ENCODE data around the gene NSF. TPM values are rescaled to one million over a fixed set of nuclear protein-coding genes. Genes with fewer than 3 reads are reported as not detected.

The NSF gene
- total RNA-seq, 2 donors from 2014 or later = 29.7 to 41.0 TPM

DNA sequence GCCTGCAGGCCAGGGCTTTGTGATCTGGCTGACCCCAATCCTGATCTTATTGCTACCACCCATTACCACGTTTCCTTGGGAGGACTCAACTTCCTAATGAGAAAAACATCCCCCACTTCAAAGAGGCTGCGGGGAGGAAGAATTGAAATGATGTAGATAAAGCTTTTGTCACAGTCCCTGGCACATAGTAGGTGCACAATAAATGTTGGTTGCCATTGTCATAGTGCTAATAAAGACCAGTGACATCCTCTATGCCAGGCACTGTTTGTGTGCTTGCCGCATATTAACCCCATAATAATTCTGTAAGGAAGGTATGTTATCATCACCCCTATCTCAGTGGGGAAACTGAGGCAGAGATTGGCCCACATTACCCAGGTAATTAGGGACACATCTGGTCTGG lies 205.6 kb downstream of the NSF start:
- Histone ChIP-seq H3K36me3 (ENCODE audit: control insufficient read depth, insufficient read depth, low read length) (no peaks in the 10 kb centered on the region), H3K9ac (ENCODE audit: extremely low read depth, low read length, poor library complexity, severe bottlenecking) (no peak overlapping the region), H3K27me3 (ENCODE audit: control insufficient read depth, insufficient read depth, low read length, poor library complexity, severe bottlenecking) (no peaks in the 10 kb centered on the region), H3K4me3 (ENCODE audit: low read length) (no peak overlapping the region), H3K4me1 (ENCODE audit: control insufficient read depth, insufficient read depth, low read length) (no peaks in the 10 kb centered on the region), H3K27ac (ENCODE audit: low read depth, low read length) (no peak overlapping the region), H3K9me3 (ENCODE audit: control insufficient read depth, low read length) (no peaks in the 10 kb centered on the region)
- Mint-ChIP-seq H3K27me3 (ENCODE audit: insufficient read depth) (peaks cover 2% of the 10 kb centered on the region), H3K36me3 (ENCODE audit: low read depth) (peaks cover 14% of the 10 kb centered on the region), H3K4me1 (peaks cover 22% of the 10 kb centered on the region), H3K4me3 (no peak overlapping the region), H3K27ac (no peak overlapping the region), H3K9me3 (no peaks in the 10 kb centered on the region)
- TF ChIP-seq, protein P1, sequence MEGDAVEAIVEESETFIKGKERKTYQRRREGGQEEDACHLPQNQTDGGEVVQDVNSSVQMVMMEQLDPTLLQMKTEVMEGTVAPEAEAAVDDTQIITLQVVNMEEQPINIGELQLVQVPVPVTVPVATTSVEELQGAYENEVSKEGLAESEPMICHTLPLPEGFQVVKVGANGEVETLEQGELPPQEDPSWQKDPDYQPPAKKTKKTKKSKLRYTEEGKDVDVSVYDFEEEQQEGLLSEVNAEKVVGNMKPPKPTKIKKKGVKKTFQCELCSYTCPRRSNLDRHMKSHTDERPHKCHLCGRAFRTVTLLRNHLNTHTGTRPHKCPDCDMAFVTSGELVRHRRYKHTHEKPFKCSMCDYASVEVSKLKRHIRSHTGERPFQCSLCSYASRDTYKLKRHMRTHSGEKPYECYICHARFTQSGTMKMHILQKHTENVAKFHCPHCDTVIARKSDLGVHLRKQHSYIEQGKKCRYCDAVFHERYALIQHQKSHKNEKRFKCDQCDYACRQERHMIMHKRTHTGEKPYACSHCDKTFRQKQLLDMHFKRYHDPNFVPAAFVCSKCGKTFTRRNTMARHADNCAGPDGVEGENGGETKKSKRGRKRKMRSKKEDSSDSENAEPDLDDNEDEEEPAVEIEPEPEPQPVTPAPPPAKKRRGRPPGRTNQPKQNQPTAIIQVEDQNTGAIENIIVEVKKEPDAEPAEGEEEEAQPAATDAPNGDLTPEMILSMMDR (conservative IDR thresholded peaks at IDR 0.05) = no peak
- 94% methylated on average over 3 of the region's 3 CpGs; no CpG with 5 or more reads in 1 of the 2 experiments for WGBS, 2 experiments (ENCODE audit: insufficient coverage in 1 of 2, insufficient read length in 1 of 2)
- no peak for DNase-seq

DNA sequence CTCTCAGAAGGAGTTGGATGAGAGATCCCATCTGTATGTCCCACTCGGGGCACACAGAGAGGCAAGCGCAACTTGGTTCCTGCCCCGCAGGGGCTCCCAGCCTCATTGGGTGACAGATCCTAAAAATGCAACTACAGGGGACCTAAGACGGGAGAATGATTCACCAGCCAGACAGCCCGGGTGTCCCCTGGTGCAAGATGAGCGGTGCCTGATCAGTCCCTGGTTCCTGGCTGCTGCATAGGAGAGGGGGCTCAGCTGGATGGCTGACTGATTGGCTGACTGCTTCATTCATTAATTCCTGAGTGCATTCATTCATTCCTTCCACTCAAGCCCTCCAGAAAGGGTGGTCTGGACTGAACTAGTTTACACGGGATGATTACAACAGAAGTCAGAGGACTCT lies 206.1 kb downstream of the NSF start:
- TF ChIP-seq, protein P1 (conservative IDR thresholded peaks at IDR 0.05) = no peak
- peaks cover 20% of the 10 kb centered on the region for H3K4me1 Mint-ChIP-seq
- H3K27me3 Mint-ChIP-seq (ENCODE audit: insufficient read depth) = peaks cover 2% of the 10 kb centered on the region
- no peaks in the 10 kb centered on the region for H3K27me3 ChIP-seq (ENCODE audit: control insufficient read depth, insufficient read depth, low read length, poor library complexity, severe bottlenecking)
- DNase-seq = peak; percentile 52
- H3K4me1 ChIP-seq (ENCODE audit: control insufficient read depth, insufficient read depth, low read length) = no peaks in the 10 kb centered on the region
- no peak overlapping the region for H3K27ac ChIP-seq (ENCODE audit: low read depth, low read length)
- H3K27ac Mint-ChIP-seq = no peak overlapping the region
- H3K36me3 Mint-ChIP-seq (ENCODE audit: low read depth) = peaks cover 14% of the 10 kb centered on the region
- H3K4me3 ChIP-seq (ENCODE audit: low read length) = no peak overlapping the region
- no peaks in the 10 kb centered on the region for H3K9me3 ChIP-seq (ENCODE audit: control insufficient read depth, low read length)
- no peak overlapping the region for H3K4me3 Mint-ChIP-seq
- H3K9me3 Mint-ChIP-seq = no peaks in the 10 kb centered on the region
- H3K36me3 ChIP-seq (ENCODE audit: control insufficient read depth, insufficient read depth, low read length) = no peaks in the 10 kb centered on the region
- WGBS, 2 experiments (ENCODE audit: insufficient coverage in 1 of 2, insufficient read length in 1 of 2) = 95 to 99% methylated on average over 7 of the region's 7 CpGs
- H3K9ac ChIP-seq (ENCODE audit: extremely low read depth, low read length, poor library complexity, severe bottlenecking) = no peak overlapping the region

DNA sequence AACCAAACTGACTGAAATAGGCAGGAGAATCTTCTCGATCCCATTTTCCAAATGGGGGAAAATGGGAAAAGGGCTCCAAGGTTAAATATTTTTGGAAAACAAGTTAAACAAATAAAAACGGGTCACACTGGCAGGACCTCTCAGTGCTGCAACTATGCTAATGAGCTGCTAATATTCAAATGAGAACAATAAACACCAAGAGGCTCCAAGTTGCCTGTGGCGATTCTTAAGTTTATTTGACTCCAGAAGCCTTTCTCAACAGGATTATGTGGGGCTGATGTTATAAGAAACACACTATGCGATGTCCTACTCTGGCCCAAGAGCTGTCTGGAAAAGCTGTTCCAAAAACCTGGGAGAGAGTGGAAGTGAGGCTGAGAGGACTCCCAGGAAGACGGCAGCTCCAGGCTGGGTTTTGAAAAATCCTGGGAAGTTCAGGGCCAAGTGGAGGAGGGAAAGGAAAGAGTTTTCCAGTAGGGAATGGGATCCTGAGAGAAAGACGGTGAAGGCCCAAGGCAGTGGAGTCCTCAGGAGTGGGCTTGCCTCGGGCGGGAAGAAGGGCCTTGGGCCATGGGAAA lies 206.6 kb downstream of the NSF start:
- Histone ChIP-seq H3K27ac (ENCODE audit: low read depth, low read length) (no peak overlapping the region), H3K4me3 (ENCODE audit: low read length) (no peak overlapping the region), H3K27me3 (ENCODE audit: control insufficient read depth, insufficient read depth, low read length, poor library complexity, severe bottlenecking) (no peaks in the 10 kb centered on the region), H3K9me3 (ENCODE audit: control insufficient read depth, low read length) (no peaks in the 10 kb centered on the region), H3K4me1 (ENCODE audit: control insufficient read depth, insufficient read depth, low read length) (no peaks in the 10 kb centered on the region), H3K36me3 (ENCODE audit: control insufficient read depth, insufficient read depth, low read length) (no peaks in the 10 kb centered on the region), H3K9ac (ENCODE audit: extremely low read depth, low read length, poor library complexity, severe bottlenecking) (no peak overlapping the region)
- H3K27ac Mint-ChIP-seq = peak overlapping the region; percentile 44
- peaks cover 12% of the 10 kb centered on the region for H3K36me3 Mint-ChIP-seq (ENCODE audit: low read depth)
- DNase-seq = peak; percentile 50
- H3K9me3 Mint-ChIP-seq = no peaks in the 10 kb centered on the region
- H3K4me3 Mint-ChIP-seq = no peak overlapping the region
- TF ChIP-seq, protein P1 (conservative IDR thresholded peaks at IDR 0.05) = no peak
- WGBS, 2 experiments (ENCODE audit: insufficient coverage in 1 of 2, insufficient read length in 1 of 2) = 88 to 95% methylated on average over 6 to 8 of the region's 8 CpGs
- H3K4me1 Mint-ChIP-seq = peaks cover 18% of the 10 kb centered on the region
- peaks cover 2% of the 10 kb centered on the region for H3K27me3 Mint-ChIP-seq (ENCODE audit: insufficient read depth)

Measured in endodermal cell (in vitro differentiated cells).